SU-DHL-6 (cell line): ENCODE measurements around the gene BCO1.

Source experiments
- H2AFZ ChIP-seq: fragments of 200-600 bp; sonication (generic); 2 replicates; pipeline ENCODE4 v1.6.1; 2014; ENCODE audit warnings: low read depth, mild to moderate bottlenecking, moderate library complexity, mixed read lengths, antibody characterized with exemption, low read length; ENCODE audit not compliant: severe bottlenecking
- H3F3A ChIP-seq: fragments of 200-600 bp; shearing (Covaris generic); 2 replicates; pipeline ENCODE4 v1.6.0; 2016; ENCODE audit warnings: antibody characterized with exemption, mild to moderate bottlenecking; ENCODE audit not compliant: insufficient read depth
- H3K27ac ChIP-seq: fragments of 200-600 bp; sonication (generic); 2 replicates; pipeline ENCODE4 v1.5.1; 2016; ENCODE audit warnings: low read depth, mild to moderate bottlenecking, low read length, moderate library complexity, mixed read lengths
- H3K27me3 ChIP-seq: fragments of 200-600 bp; sonication (generic), shearing (Covaris generic); 2 replicates; pipeline ENCODE4 v1.6.0; 2014; ENCODE audit warnings: mild to moderate bottlenecking, low read length
- H3K36me3 ChIP-seq: fragments of 200-600 bp; sonication (generic); 2 replicates; pipeline ENCODE4 v1.6.1; 2014; ENCODE audit warnings: mild to moderate bottlenecking, low read length, mixed read lengths
- H3K4me2 ChIP-seq: fragments of 300-600, 200-600 bp; shearing (Covaris generic), sonication (generic); 2 replicates; pipeline ENCODE4 v1.6.0; 2014; ENCODE audit warnings: low read length, low read depth, mild to moderate bottlenecking; ENCODE audit not compliant: poor library complexity, severe bottlenecking
- H3K4me3 ChIP-seq: fragments of 200-600 bp; sonication (generic); 2 replicates; pipeline ENCODE4 v1.5.1; 2014; ENCODE audit warnings: antibody characterized with exemption, low read length, mild to moderate bottlenecking, mixed read lengths; ENCODE audit not compliant: insufficient read depth, poor library complexity, severe bottlenecking
- H3K79me2 ChIP-seq: fragments of 200-600 bp; sonication (generic); 2 replicates; pipeline ENCODE4 v1.6.1; 2014; ENCODE audit warnings: mild to moderate bottlenecking, low read length, moderate library complexity; ENCODE audit not compliant: insufficient read depth
- H3K9ac ChIP-seq: fragments of 200-600 bp; sonication (generic); 2 replicates; pipeline ENCODE4 v1.7.0; 2014; ENCODE audit warnings: mild to moderate bottlenecking, low read length
- H3K9me2 ChIP-seq: fragments of 200-600 bp; sonication (generic); replicated peaks from 2 replicates; pipeline ENCODE4 v1.6.1; 2014; ENCODE audit warnings: low read length; ENCODE audit not compliant: insufficient read depth
- H3K9me3 ChIP-seq: fragments of 200-600 bp; sonication (generic); 2 replicates; pipeline ENCODE4 v1.6.1; 2014; ENCODE audit warnings: low read length, mixed read lengths; ENCODE audit not compliant: insufficient read depth
- H4K20me1 ChIP-seq: fragments of 200-600 bp; sonication (generic); 2 replicates; pipeline ENCODE4 v1.6.1; 2014; ENCODE audit warnings: low read depth, mild to moderate bottlenecking, antibody characterized with exemption, low read length, moderate library complexity, mixed read lengths
- CTCF ChIP-seq: fragments of 200-600 bp; sonication (generic); IDR thresholded peaks from one replicate; pipeline ENCODE4 v1.5.1; 2017; ENCODE audit warnings: antibody characterized with exemption, mild to moderate bottlenecking, low read length, moderate library complexity; ENCODE audit not compliant: insufficient read depth, poor library complexity, severe bottlenecking
- EZH2phosphoT487 ChIP-seq: fragments of 200-600 bp; sonication (generic), shearing (Covaris generic); conservative IDR thresholded peaks from 2 replicates; pipeline ENCODE4 v1.6.1; 2018; ENCODE audit warnings: mild to moderate bottlenecking, antibody characterized with exemption, low read length, moderate library complexity, mixed read lengths

The BCO1 gene

GRCh38 chr16:81277541-81278080 is 39.1 kb downstream of the BCO1 start:
- Histone ChIP-seq H3K9ac (no peak overlapping the region), H3K9me2 (no peaks in the 10 kb centered on the region), H3K9me3 (no peaks in the 10 kb centered on the region), H3F3A (no peaks in the 10 kb centered on the region), H4K20me1 (no peaks in the 10 kb centered on the region), H3K27ac (no peak overlapping the region), H3K4me3 (no peak overlapping the region), H2AFZ (no peak overlapping the region), H3K4me2 (no peak overlapping the region), H3K79me2 (no peaks in the 10 kb centered on the region), H3K36me3 (no peaks in the 10 kb centered on the region), H3K27me3 (no peaks in the 10 kb centered on the region)
- TF ChIP-seq EZH2phosphoT487 (no peak), CTCF (no peak)

GRCh38 chr16:81278526-81278925 is 40.0 kb downstream of the BCO1 start:
- H3F3A ChIP-seq, result no peaks in the 10 kb centered on the region
- H3K79me2 ChIP-seq, result no peaks in the 10 kb centered on the region
- no peak overlapping the region for H3K27ac ChIP-seq
- TF ChIP-seq CTCF, result no peak
- TF ChIP-seq EZH2phosphoT487, result no peak
- H3K9me3 ChIP-seq, result no peaks in the 10 kb centered on the region
- no peak overlapping the region for H3K4me3 ChIP-seq
- H4K20me1 ChIP-seq, result no peaks in the 10 kb centered on the region
- H2AFZ ChIP-seq, result no peak overlapping the region
- no peak overlapping the region for H3K9ac ChIP-seq
- no peaks in the 10 kb centered on the region for H3K36me3 ChIP-seq
- no peaks in the 10 kb centered on the region for H3K9me2 ChIP-seq
- no peak overlapping the region for H3K4me2 ChIP-seq
- H3K27me3 ChIP-seq, result no peaks in the 10 kb centered on the region

- no peak overlapping the region for H3K4me2 ChIP-seq
- H3F3A ChIP-seq, result no peaks in the 10 kb centered on the region
- no peak overlapping the region for H3K27ac ChIP-seq
- H3K4me3 ChIP-seq, result no peak overlapping the region
- H4K20me1 ChIP-seq, result no peaks in the 10 kb centered on the region
- H3K27me3 ChIP-seq, result no peaks in the 10 kb centered on the region
- no peak overlapping the region for H3K9ac ChIP-seq
- no peaks in the 10 kb centered on the region for H3K9me3 ChIP-seq
- H3K79me2 ChIP-seq, result no peaks in the 10 kb centered on the region
- H3K9me2 ChIP-seq, result no peaks in the 10 kb centered on the region
- no peak overlapping the region for H2AFZ ChIP-seq
- TF ChIP-seq EZH2phosphoT487 (no peak), CTCF (no peak)
- no peaks in the 10 kb centered on the region for H3K36me3 ChIP-seq
Observed at GRCh38 chr16:81279392-81279791, 40.9 kb downstream of the BCO1 start.
